ENCODE results near the gene ANKRD28. TPM values are rescaled to one million over a fixed set of nuclear protein-coding genes. Genes with fewer than 3 reads are reported as not detected.

The ANKRD28 gene
- total and polyA plus RNA-seq, 2 of the 13 experiments (the other 11 are each of a cell fraction or from before 2014, with no cell fraction given), result 21.0 to 28.9 TPM

DNA sequence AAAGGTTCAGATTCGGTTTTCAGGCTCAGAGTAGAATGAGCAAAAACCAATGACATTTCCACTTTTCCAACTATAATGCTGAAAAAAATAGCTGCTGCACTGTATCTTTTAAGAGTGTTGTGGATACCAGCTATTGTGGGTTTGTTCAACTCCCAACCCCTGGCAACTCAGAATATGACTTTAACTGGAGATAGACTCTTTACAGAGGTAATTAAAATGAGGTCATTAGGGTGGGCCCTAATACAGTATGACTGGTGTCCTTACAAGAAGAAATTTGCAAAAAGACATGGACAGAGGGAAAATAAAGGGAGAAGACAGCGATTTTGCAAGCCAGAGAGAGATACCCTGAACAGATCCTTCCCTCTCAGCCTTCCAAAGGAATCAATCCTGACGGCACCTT is 39.5 kb downstream of the ANKRD28 start:
- no TSS peak for BruUV-seq (replicated peaks)
- Histone ChIP-seq H3K4me2 (ENCODE audit: low read depth, low read length) (no peak overlapping the region), H2AFZ (ENCODE audit: low read length) (no peak overlapping the region), H4K20me1 (ENCODE audit: insufficient read depth, low read length) (no peaks in the 10 kb centered on the region), H3K27me3 (ENCODE audit: control insufficient read depth in 1 of 2, insufficient read depth in 2 of 2, low read length in 2 of 2) (no peaks in the 10 kb centered on the region), H3K9ac (ENCODE audit: insufficient read depth, low read depth, low read length) (no peak overlapping the region), H3K27ac (ENCODE audit: extremely low read length, insufficient read depth, low read length) (no peak overlapping the region), H3K4me1 (ENCODE audit: insufficient read depth, low read length) (peaks cover 5% of the 10 kb centered on the region), H3K9me3 (ENCODE audit: low read length) (no peaks in the 10 kb centered on the region), H3K36me3 (replicated peaks in 1 of 2; ENCODE audit: control insufficient read depth in 1 of 2, insufficient read depth in 2 of 2, low read length in 2 of 2) (peaks cover 0 to under 1% of the 10 kb centered on the region in 2 experiments; a peak in 2 of 5 replicates), H3K79me2 (ENCODE audit: insufficient read depth, low read length) (no peaks in the 10 kb centered on the region), H3K4me3 (replicated peaks in 1 of 3; ENCODE audit: insufficient read depth in 1 of 3, low read depth in 2 of 3, low read length in 3 of 3) (no peak overlapping the region)
- FAIRE-seq (no peak), ATAC-seq (no peak), DNase-seq (ENCODE audit: low spot score) (no peak)
- TF ChIP-seq XRCC5 (optimal IDR thresholded peaks at IDR 0.05; ENCODE audit: low read length), result no peak
- TF ChIP-seq, protein P1, sequence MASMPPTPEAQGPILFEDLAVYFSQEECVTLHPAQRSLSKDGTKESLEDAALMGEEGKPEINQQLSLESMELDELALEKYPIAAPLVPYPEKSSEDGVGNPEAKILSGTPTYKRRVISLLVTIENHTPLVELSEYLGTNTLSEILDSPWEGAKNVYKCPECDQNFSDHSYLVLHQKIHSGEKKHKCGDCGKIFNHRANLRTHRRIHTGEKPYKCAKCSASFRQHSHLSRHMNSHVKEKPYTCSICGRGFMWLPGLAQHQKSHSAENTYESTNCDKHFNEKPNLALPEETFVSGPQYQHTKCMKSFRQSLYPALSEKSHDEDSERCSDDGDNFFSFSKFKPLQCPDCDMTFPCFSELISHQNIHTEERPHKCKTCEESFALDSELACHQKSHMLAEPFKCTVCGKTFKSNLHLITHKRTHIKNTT (CRISPR knock-in tag; IDR thresholded peaks at IDR 0.05), result no peak
- TF ChIP-seq MTF2 (CRISPR knock-in tag; IDR thresholded peaks at IDR 0.05; ENCODE audit: borderline replicate concordance), result no peak
- no peak for TF ChIP-seq EED (CRISPR knock-in tag; IDR thresholded peaks at IDR 0.05)
- TF ChIP-seq, protein P2, sequence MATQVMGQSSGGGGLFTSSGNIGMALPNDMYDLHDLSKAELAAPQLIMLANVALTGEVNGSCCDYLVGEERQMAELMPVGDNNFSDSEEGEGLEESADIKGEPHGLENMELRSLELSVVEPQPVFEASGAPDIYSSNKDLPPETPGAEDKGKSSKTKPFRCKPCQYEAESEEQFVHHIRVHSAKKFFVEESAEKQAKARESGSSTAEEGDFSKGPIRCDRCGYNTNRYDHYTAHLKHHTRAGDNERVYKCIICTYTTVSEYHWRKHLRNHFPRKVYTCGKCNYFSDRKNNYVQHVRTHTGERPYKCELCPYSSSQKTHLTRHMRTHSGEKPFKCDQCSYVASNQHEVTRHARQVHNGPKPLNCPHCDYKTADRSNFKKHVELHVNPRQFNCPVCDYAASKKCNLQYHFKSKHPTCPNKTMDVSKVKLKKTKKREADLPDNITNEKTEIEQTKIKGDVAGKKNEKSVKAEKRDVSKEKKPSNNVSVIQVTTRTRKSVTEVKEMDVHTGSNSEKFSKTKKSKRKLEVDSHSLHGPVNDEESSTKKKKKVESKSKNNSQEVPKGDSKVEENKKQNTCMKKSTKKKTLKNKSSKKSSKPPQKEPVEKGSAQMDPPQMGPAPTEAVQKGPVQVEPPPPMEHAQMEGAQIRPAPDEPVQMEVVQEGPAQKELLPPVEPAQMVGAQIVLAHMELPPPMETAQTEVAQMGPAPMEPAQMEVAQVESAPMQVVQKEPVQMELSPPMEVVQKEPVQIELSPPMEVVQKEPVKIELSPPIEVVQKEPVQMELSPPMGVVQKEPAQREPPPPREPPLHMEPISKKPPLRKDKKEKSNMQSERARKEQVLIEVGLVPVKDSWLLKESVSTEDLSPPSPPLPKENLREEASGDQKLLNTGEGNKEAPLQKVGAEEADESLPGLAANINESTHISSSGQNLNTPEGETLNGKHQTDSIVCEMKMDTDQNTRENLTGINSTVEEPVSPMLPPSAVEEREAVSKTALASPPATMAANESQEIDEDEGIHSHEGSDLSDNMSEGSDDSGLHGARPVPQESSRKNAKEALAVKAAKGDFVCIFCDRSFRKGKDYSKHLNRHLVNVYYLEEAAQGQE (IDR thresholded peaks at IDR 0.05; ENCODE audit: borderline replicate concordance in 1 of 2, low read depth in 1 of 2, low read length in 2 of 2), result no peak
- TF ChIP-seq ZNF790 (CRISPR knock-in tag; IDR thresholded peaks at IDR 0.05; ENCODE audit: borderline replicate concordance), result no peak
- no peak for TF ChIP-seq REL (CRISPR knock-in tag; conservative IDR thresholded peaks at IDR 0.05)
- TF ChIP-seq, protein P3, sequence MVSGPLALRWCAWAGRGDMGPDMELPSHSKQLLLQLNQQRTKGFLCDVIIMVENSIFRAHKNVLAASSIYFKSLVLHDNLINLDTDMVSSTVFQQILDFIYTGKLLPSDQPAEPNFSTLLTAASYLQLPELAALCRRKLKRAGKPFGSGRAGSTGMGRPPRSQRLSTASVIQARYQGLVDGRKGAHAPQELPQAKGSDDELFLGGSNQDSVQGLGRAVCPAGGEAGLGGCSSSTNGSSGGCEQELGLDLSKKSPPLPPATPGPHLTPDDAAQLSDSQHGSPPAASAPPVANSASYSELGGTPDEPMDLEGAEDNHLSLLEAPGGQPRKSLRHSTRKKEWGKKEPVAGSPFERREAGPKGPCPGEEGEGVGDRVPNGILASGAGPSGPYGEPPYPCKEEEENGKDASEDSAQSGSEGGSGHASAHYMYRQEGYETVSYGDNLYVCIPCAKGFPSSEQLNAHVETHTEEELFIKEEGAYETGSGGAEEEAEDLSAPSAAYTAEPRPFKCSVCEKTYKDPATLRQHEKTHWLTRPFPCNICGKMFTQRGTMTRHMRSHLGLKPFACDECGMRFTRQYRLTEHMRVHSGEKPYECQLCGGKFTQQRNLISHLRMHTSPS (CRISPR knock-in tag; IDR thresholded peaks at IDR 0.05; ENCODE audit: low read depth), result no peak
- no peak for TF ChIP-seq ZSCAN20 (CRISPR knock-in tag; IDR thresholded peaks at IDR 0.05; ENCODE audit: borderline replicate concordance)
- no peak for TF ChIP-seq FOXK2 (IDR thresholded peaks at IDR 0.05)
- no peak for TF ChIP-seq ZNF605 (CRISPR knock-in tag; IDR thresholded peaks at IDR 0.05)
- TF ChIP-seq MIXL1 (CRISPR knock-in tag; IDR thresholded peaks at IDR 0.05), result no peak
- ChIA-PET CTCF (ENCODE audit: low intra/inter-chr PET ratio, low total read pairs) (no interaction called here), POLR2A (no interaction called here)
- in situ Hi-C loops (cut with HindIII; ENCODE audit: extremely low pct_ligation_motif_present, low pct_unique_long_range_greater_than_20kb) (no loop called here), intact Hi-C loops (cut with micrococcal nuclease; ENCODE audit: unreplicated experiment) (no loop called here)
- WGBS (ENCODE audit: low lambda C conversion rate), result 88% methylated on average over 3 of the region's 3 CpGs

Measured in HepG2 (cell line).